ENCODE data around the gene XCL2.
"Not testable (repeated sequence)": the region's sequence is repeated elsewhere in the genome, so short reads cannot be mapped to it uniquely, and the experiment has no call there.

The XCL2 gene, protein sequence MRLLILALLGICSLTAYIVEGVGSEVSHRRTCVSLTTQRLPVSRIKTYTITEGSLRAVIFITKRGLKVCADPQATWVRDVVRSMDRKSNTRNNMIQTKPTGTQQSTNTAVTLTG

GRCh38 chr1:168543840-168544498 lies at the start of gene XCL2:
Gene XCL2 (minus strand): TSS chr1:168543997. CDS start chr1:168543964, 33 bp downstream.
- not testable (repeated sequence) for DNase-seq (ENCODE audit: low read depth in 2 of 2)

DNA sequence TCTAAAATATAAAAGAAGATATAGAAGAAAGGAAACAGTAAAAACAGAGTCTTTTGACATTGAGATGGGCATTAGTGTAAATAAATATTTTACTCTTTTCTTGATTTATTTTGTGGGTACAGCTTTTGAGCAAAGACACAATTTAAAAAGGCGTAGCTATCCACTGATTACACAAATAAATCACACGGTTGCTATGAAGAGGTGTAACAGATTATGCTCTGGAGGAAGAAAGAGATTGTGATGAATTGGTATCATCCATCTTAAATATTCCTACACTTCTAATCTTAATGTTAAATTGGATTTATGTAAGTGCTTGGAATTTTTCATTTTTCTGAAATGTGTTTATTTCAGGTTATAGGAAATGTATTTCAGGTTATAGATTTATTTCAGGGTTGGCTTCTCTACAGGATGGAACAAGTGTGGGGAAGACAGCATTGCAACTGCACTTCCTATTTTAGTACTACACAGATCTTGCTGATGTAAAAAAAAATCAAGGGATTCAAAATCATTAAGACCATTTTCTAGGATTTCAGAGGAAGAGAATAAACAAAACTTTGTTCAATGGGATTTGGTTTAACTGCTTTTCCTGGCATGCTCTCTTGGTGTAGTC lies 47.9 kb upstream of the XCL2 start:
- no peak for DNase-seq (ENCODE audit: low read depth in 2 of 2)

- DNase-seq (ENCODE audit: low read depth in 2 of 2): no peak
Measured at GRCh38 chr1:168591066-168591465, 47.3 kb upstream of the XCL2 start.

DNA sequence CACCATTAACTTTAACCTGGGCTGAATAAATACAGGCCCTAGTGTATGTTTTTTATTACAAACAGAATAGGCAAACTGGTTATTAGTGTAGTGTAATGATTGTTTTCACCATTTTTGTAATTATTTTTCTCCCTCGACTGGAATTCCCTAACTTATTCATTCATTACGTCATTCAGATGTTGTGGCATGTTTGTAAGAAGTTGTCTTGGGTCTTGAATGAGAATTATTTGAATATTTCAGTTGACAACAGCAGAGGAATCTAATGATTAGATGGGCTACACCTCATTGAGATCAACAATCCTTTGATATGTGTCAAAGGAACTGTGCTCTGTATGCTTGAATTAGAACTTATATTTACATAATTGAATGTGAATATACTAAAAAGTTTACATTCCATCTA lies 45.4 kb upstream of the XCL2 start:
- no peak for DNase-seq (ENCODE audit: low read depth in 2 of 2)

DNA sequence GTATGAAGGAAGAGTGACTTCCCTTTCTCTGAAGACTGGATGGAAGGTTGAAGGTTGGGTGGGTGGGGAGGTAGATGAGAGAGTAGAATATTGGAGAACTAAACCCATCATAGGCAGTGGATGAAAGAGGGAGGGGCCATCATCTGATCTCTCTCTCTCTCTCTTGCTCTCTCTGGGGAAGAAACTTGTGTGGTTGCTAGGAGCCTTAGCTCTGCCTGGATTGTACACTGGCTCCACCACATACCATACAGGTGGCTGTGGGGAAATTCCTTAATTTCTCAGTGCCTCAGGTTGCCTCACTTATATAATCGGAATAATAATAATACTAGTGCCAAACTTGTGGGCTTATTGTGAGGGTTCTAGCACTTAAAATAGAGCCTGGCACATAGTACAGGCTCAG lies 42.1 kb upstream of the XCL2 start:
- DNase-seq (ENCODE audit: low read depth in 2 of 2): no peak

DNA sequence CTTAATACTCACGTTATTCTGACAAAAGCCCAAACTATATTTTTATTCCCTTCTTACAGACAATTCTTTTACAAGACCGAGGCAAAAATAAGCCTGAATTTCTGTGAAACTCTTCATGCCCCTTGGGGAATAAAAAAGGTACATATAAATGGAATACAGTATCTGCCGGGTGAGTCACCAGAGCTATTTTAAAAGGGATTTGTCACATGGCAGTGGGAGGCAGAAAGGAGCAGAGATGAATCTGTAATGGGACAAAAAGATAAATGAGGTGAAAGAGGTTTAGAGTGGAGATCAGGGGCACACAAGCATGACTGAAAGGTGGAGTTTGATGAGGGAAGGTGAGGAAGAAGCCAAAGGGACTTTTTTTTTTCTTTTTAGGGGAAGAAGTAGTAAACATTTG lies 41.4 kb upstream of the XCL2 start:
- no peak for DNase-seq (ENCODE audit: low read depth in 2 of 2)

DNA sequence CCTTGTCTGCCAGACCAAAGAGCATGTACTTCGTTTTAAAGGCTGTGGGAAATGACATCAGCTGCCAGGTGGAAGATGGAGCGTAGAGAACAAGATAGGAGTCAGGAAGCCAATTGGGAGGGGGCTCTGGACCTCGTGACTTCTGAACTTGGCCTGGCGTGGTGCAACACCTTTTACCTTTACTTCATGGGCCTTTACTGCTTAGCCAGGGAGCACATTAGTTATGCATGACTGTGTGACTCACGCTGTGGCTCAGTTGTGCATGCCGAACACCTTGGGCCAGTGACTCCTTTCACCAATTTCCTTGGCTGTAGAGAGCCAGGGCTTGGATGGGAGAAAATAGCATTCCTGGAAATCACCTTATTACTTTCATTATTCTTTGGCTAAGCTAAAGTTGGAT lies 39.8 kb upstream of the XCL2 start:
- no peak for DNase-seq (ENCODE audit: low read depth in 2 of 2)

DNA sequence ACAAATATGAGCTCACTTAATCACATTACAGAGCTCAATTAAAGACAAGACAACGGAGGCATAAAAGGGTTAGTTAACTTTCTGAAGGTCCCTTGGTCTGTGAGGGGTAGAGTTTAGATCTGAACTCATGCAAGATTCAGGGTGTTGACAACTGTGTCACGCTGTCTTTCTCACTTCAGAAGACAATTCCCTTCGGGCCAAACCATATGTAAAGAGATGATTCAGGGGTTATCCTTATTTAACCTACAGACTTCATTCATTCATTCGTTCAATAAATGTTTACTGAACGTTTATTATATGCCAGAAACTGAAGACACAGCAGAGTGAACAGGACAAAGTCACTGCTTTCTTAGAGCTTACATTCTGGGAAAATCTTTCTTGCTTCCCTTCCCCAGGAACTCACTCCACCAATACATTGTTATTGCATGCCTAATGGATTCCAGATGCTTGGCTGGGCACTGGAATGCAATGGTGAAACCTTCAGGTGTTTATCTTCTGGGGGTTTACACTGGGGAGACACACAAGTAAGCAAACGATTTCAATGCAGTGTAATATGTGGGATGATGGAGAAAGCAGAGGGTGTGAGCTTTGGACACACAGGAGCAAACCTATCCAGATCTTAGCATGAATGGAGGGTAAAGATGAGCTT lies 39.0 kb upstream of the XCL2 start:
- no peak for DNase-seq (ENCODE audit: low read depth in 2 of 2)

DNA sequence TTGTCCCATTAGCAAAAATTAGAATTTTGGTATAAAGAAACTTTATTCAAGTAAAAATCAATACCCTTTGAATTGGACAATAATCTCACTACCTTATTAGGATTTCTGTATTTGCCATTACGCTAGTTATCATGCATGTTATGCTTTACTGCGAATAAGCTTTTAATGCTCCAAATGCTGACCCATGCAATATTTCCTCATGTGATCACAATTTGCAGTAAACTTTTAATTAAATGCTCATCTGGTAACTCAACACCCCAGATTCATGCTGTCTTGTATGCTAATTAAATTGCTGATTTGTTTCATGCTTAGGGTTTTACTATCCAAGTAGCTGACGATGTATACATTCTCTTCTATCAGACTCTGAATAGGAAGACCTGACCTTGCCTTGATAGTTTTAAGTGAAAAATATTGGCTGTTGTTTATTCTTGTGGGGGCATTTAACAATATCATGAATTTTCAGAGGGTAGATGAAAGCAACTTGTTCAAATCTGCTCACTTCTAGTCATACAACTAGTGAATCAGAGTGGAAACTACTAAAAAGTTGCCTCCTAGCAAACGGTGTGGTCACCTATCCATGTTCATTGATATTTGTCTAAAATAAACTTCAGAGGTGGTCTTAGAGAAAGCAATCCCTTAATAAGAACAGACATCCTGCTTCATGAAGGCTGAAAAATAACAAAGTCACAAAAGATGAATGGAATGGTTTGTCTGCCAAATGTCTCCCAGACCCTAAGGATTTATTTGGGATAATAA lies 38.2 kb upstream of the XCL2 start:
- no peak for DNase-seq (ENCODE audit: low read depth in 2 of 2)

DNA sequence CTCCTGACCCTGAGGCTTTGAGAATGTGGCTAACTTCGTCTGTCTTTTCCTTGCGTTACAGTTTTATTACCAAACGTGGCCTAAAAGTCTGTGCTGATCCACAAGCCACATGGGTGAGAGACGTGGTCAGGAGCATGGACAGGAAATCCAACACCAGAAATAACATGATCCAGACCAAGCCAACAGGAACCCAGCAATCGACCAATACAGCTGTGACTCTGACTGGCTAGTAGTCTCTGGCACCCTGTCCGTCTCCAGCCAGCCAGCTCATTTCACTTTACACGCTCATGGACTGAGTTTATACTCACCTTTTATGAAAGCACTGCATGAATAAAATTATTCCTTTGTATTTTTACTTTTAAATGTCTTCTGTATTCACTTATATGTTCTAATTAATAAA lies 37.2 kb upstream of the XCL2 start:
- DNase-seq (ENCODE audit: low read depth in 2 of 2): not testable (repeated sequence)

- not testable (repeated sequence) for DNase-seq (ENCODE audit: low read depth in 2 of 2)
Measured at GRCh38 chr1:168580290-168580689, 36.5 kb upstream of the XCL2 start.

DNA sequence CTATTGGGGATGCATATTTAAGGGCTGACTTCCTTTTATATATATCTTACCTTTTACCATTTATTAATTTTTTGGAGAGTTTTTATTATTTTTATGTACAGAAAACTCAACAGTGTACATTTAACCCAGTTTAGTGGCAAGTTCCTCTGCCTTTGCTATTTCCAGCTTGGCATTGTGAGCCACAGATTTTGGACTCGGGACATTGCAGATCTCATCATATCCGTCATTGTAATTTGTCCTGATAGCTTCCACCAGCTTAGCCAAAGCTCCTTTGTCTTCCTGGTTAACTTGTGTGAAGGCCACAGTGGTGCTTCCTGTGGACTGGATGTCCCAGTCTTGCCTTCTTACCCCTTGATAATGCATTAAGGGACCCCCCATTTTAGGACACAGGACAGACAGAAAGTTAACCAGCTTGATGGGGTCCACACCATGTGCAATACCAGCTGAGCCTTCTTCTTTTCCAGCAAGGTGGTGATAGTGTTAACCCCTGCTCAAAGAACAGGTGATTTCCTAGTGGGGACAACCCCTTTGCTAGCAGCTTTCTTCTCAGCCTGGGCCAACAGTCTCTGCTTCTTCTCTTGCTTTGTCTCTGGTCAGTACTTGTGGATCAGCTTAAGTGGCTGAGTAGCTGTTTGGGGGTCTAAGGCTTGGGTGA lies 34.9 kb upstream of the XCL2 start:
- DNase-seq (ENCODE audit: low read depth in 2 of 2): not testable (repeated sequence)

GRCh38 chr1:168576245-168576688 lies 32.5 kb upstream of the XCL2 start, which contains the start of gene XCL1:
Gene XCL1 (plus strand): TSS chr1:168576605. CDS start chr1:168576638, 33 bp downstream.
- peak in 1 of 2 donors; percentile 19 for DNase-seq (ENCODE audit: low read depth in 2 of 2)

GRCh38 chr1:168574234-168574633 lies 30.4 kb upstream of the XCL2 start:
- not testable (repeated sequence) for DNase-seq (ENCODE audit: low read depth in 2 of 2)

GRCh38 chr1:168572633-168573032 lies 28.8 kb upstream of the XCL2 start:
- DNase-seq (ENCODE audit: low read depth in 2 of 2): no peak

GRCh38 chr1:168570652-168571051 lies 26.9 kb upstream of the XCL2 start:
- DNase-seq (ENCODE audit: low read depth in 2 of 2): no peak

DNA sequence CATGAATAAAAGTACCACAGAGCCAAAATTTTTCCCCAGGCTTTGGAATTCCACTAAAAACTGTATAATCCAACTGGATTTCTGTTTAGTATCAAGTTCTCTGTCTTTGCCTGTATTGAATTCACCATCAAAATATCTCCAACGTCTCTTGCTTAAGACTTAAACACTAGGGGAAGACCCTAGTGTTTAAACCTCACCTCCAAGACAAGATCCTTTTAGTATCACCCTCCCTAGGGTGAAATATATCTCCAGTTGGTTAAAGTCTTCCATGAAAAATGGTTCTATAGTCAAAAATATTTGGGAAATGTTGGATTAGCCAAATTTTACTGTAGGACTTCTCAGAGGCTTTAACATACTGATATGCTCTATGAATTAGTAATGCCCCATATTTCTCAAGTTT lies 24.5 kb upstream of the XCL2 start:
- no peak for DNase-seq (ENCODE audit: low read depth in 2 of 2)

DNA sequence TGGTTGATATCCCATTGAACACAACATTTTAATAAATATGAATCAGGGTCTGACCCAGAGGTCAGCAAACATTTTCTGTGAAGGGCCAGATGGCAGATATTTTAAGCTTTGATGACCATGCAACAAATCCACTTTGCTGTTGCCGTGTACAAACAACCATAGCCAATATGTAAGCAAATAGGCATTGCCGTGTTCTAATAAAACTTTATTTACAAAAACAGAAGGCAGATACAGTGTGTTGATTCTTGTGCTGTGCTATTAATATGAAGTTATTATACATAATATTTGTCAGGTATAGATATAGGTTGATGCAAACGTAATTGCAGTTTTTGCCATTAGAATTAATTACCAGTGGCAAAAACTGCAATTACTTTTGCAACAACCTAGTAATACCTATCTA lies 23.8 kb upstream of the XCL2 start:
- DNase-seq (ENCODE audit: low read depth in 2 of 2): no peak

- DNase-seq (ENCODE audit: low read depth in 2 of 2): no peak
Measured at GRCh38 chr1:168567007-168567406, 23.2 kb upstream of the XCL2 start.

GRCh38 chr1:168565825-168566224 lies 22.0 kb upstream of the XCL2 start:
- no peak for DNase-seq (ENCODE audit: low read depth in 2 of 2)

DNA sequence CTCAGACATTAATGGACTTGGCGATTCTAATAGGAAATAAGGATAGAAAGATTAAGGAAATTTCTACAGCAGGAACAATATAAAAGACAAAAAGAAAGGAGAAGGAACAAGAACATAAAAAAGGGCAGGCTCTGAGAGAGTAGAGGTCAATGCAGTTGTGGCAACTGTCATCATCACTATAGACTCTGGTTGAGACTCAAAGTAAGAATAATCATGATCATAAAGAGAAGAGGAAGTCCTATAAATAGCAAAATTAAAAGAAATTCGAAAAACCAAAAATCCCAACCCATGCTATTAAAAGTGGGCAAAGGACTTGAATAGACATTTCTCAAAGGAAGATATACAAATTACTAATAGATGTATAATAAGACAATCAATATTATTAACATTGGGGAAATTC lies 18.2 kb upstream of the XCL2 start:
- no peak for DNase-seq (ENCODE audit: low read depth in 2 of 2)

DNA sequence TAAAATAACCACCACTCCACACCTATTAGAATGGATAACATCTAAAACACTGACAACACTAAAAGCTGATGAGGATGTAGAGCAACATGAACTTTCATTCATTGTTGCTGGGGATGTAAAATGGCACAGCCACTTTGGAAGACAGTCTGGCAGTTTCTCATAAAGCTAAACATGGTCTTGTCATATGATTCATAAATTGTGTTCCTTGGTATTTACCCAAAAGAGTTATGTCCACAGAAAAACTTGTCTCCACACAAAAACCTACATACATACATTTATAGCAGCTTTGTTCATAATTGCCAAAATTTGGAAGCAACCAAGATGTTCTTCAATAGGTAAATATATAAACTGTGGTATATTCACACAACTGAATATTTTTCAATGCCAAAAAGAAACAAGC lies 16.6 kb upstream of the XCL2 start:
- DNase-seq (ENCODE audit: low read depth in 2 of 2): no peak

All from stimulated activated CD8-positive, alpha-beta memory T cell treated with anti-CD3 and anti-CD28 coated beads, Interleukin-15, amount 100 ng/mL, for 4 hours (primary cell).